Sigmoid colon (tissue), 4 donors: ENCODE results near the gene EXOC6.

Experiments used
- CTCF ChIP-seq, 4 experiments: fragments of 450-650 bp in 3 of 4; fragments of 200-600 bp in 1 of 4; IDR thresholded peaks; one replicate each; pipeline ENCODE4 v1.5.1; 2016 to 2019; ENCODE audit warnings: antibody characterized with exemption in 4 of 4, mild to moderate bottlenecking in 3 of 4, moderate library complexity in 2 of 4
- EP300 ChIP-seq, 4 donors: sonication (generic); formaldehyde crosslinking; IDR thresholded peaks; one replicate each; pipeline ENCODE4 v1.6.1; 2017; ENCODE audit warnings: antibody characterized with exemption in 4 of 4
- POLR2AphosphoS5 ChIP-seq, 4 donors: sonication (generic); formaldehyde crosslinking; IDR thresholded peaks; one replicate each; pipeline ENCODE4 v1.6.1; 2017; ENCODE audit warnings: antibody characterized with exemption in 4 of 4

- no peak for TF ChIP-seq CTCF (IDR thresholded peaks at IDR 0.05)
- no peak for TF ChIP-seq POLR2AphosphoS5 (IDR thresholded peaks at IDR 0.05)
- no peak for TF ChIP-seq EP300 (IDR thresholded peaks at IDR 0.05)
These were observed 190.8 kb downstream of the EXOC6 start for GRCh38 chr10:93039110-93039509.
